HG02870 (cell line): ENCODE data around the gene P3H3.
"Not testable (repeated sequence)": the region's sequence is repeated elsewhere in the genome, so short reads cannot be mapped to it uniquely, and the experiment has no call there.

Source experiments
- ATAC-seq: cut with Tn5 transposase; IDR thresholded peaks from one replicate; pipeline ENCODE4 v1.9.1; 2021; ENCODE audit warnings: mild to moderate bottlenecking, moderate library complexity; ENCODE audit not compliant: unreplicated experiment

P3H3 gene

GRCh38 chr12:6863586-6864321, 35.5 kb downstream of the P3H3 start:
- no peak for ATAC-seq

GRCh38 chr12:6865307-6865706, 37.1 kb downstream of the P3H3 start:
- not testable (repeated sequence) for ATAC-seq

- ATAC-seq: no peak
These were observed 38.1 kb downstream of the P3H3 start for GRCh38 chr12:6866163-6866919.

- ATAC-seq: no peak
These were observed 38.8 kb downstream of the P3H3 start for GRCh38 chr12:6866920-6867412.

- peak; percentile 48 for ATAC-seq
These were observed 39.4 kb downstream of the P3H3 start, which contains the start of gene TPI1 for GRCh38 chr12:6867413-6868210. TPI1 (plus strand) TSS chr12:6867531; CDS start chr12:6867567, 36 bp downstream.

- ATAC-seq: no peak
These were observed 40.2 kb downstream of the P3H3 start for GRCh38 chr12:6868211-6869048.

GRCh38 chr12:6869049-6870021, 41.1 kb downstream of the P3H3 start:
- no peak for ATAC-seq

GRCh38 chr12:6870304-6870703, 42.1 kb downstream of the P3H3 start:
- ATAC-seq: not testable (repeated sequence)

- ATAC-seq: no peak
These were observed 43.1 kb downstream of the P3H3 start for GRCh38 chr12:6871052-6871957.

GRCh38 chr12:6872073-6873048, 44.2 kb downstream of the P3H3 start:
- no peak for ATAC-seq

GRCh38 chr12:6873094-6874014, 45.1 kb downstream of the P3H3 start, which contains the start of gene SPSB2:
SPSB2 (minus strand) TSS chr12:6873303; CDS start chr12:6872901, 402 bp downstream.
- ATAC-seq: peak; percentile 66

GRCh38 chr12:6874015-6874368, 45.8 kb downstream of the P3H3 start:
- not testable (repeated sequence) for ATAC-seq

GRCh38 chr12:6879824-6880223, 51.6 kb downstream of the P3H3 start:
- ATAC-seq: not testable (repeated sequence)

GRCh38 chr12:6883252-6883651, 55.0 kb downstream of the P3H3 start:
- no peak for ATAC-seq

- ATAC-seq: no peak
These were observed 55.5 kb downstream of the P3H3 start for GRCh38 chr12:6883683-6884082.

- ATAC-seq: no peak
These were observed 56.3 kb downstream of the P3H3 start for GRCh38 chr12:6884539-6884938.
